T47D (cell line): Measurements from ENCODE around the gene BOD1L2.

Source experiments
- DNase-seq, 2 experiments: peaks; one replicate each; pipeline versions ENCODE4 v3.0.0 to v3.0.0-alpha.2; 2011 to 2012; ENCODE audit warnings: low read depth in 1 of 2, low spot score in 1 of 2
- JUND ChIP-seq: IDR thresholded peaks from 2 replicates; pipeline ENCODE4 v1.6.1; 2012; ENCODE audit warnings: low read depth
- in situ Hi-C: cut with HindIII; loops from 2 replicates; pipeline ENCODE4 v1.10.0; 2016; ENCODE audit warnings: low sequenced_read_pairs, low pct_unique_long_range_greater_than_20kb

Gene BOD1L2

GRCh38 chr18:57175532-57175931 is 28.6 kb downstream of the BOD1L2 start:
- in situ Hi-C loops = no loop called here
- no peak for TF ChIP-seq JUND
- no peak for DNase-seq

- in situ Hi-C loops = no loop called here
- TF ChIP-seq JUND = no peak
- no peak for DNase-seq
These were observed 38.5 kb downstream of the BOD1L2 start for GRCh38 chr18:57185434-57185833.

GRCh38 chr18:57188851-57189557 is 42.1 kb downstream of the BOD1L2 start:
- no peak for DNase-seq
- no peak for TF ChIP-seq JUND
- in situ Hi-C loops = no loop called here

- in situ Hi-C loops = no loop called here
- no peak for DNase-seq
- no peak for TF ChIP-seq JUND
These were observed 43.1 kb downstream of the BOD1L2 start for GRCh38 chr18:57190026-57190425.

- in situ Hi-C loops = no loop called here
- no peak for DNase-seq
- TF ChIP-seq JUND = no peak
These were observed 47.2 kb downstream of the BOD1L2 start for GRCh38 chr18:57194070-57194469.

- in situ Hi-C loops = no loop called here
- TF ChIP-seq JUND = no peak
- DNase-seq = peak in 1 of 2 experiments; percentile 2
These were observed 47.7 kb downstream of the BOD1L2 start for GRCh38 chr18:57194622-57195021.

- no peak for DNase-seq
- TF ChIP-seq JUND = no peak
- in situ Hi-C loops = no loop called here
These were observed 48.5 kb downstream of the BOD1L2 start for GRCh38 chr18:57195341-57195740.

GRCh38 chr18:57197261-57197660 is 50.4 kb downstream of the BOD1L2 start:
- TF ChIP-seq JUND = no peak
- in situ Hi-C loops = no loop called here
- DNase-seq = no peak

GRCh38 chr18:57198073-57198472 is 51.2 kb downstream of the BOD1L2 start:
- in situ Hi-C loops = no loop called here
- TF ChIP-seq JUND = no peak
- no peak for DNase-seq
